Transverse colon (tissue), 4 donors: Measurements from ENCODE around the gene GPR31.

Experiments used
- POLR2A ChIP-seq: fragments of 450-650 bp; IDR thresholded peaks from one replicate; pipeline ENCODE4 v1.6.1; 2016; ENCODE audit warnings: antibody characterized with exemption, mild to moderate bottlenecking, moderate library complexity
- POLR2AphosphoS5 ChIP-seq, 3 donors: sonication (generic); formaldehyde crosslinking; IDR thresholded peaks; one replicate each; pipeline ENCODE4 v1.6.1; 2016; ENCODE audit warnings: antibody characterized with exemption in 3 of 3
- TF ChIP-seq, protein P1 (sequence below), 5 experiments: fragments of 200-600 bp in 3 of 5; fragments of 450-650 bp in 2 of 5; sonication (generic) in 3 of 5; IDR thresholded peaks; 1 replicate in 2 of 5; 2 replicates in 3 of 5; pipeline ENCODE4 v1.5.1; 2016 to 2017; ENCODE audit warnings: antibody characterized with exemption in 5 of 5, inconsistent platforms in 3 of 5, mild to moderate bottlenecking in 2 of 5, moderate library complexity in 1 of 5

GRCh38 chr6:167129159-167129558 lies 28.6 kb downstream of the GPR31 start:
- TF ChIP-seq POLR2AphosphoS5 (IDR thresholded peaks at IDR 0.05), result no peak
- TF ChIP-seq, protein P1, sequence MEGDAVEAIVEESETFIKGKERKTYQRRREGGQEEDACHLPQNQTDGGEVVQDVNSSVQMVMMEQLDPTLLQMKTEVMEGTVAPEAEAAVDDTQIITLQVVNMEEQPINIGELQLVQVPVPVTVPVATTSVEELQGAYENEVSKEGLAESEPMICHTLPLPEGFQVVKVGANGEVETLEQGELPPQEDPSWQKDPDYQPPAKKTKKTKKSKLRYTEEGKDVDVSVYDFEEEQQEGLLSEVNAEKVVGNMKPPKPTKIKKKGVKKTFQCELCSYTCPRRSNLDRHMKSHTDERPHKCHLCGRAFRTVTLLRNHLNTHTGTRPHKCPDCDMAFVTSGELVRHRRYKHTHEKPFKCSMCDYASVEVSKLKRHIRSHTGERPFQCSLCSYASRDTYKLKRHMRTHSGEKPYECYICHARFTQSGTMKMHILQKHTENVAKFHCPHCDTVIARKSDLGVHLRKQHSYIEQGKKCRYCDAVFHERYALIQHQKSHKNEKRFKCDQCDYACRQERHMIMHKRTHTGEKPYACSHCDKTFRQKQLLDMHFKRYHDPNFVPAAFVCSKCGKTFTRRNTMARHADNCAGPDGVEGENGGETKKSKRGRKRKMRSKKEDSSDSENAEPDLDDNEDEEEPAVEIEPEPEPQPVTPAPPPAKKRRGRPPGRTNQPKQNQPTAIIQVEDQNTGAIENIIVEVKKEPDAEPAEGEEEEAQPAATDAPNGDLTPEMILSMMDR (IDR thresholded peaks at IDR 0.05), result no peak
- TF ChIP-seq POLR2A, result no peak
